MM.1S (cell line): ENCODE measurements around the gene MALRD1.

ENCODE experiments used
- DNase-seq: peaks from one replicate; pipeline ENCODE4 v3.0.0-alpha.2; 2015
- H2AFZ ChIP-seq: fragments of 300-600 bp; sonication (generic); 2 replicates; pipeline ENCODE4 v1.6.0; 2016; ENCODE audit warnings: antibody characterized with exemption, low read length
- H3F3A ChIP-seq: fragments of 300-600 bp; sonication (generic); 2 replicates; pipeline ENCODE4 v1.6.1; 2016; ENCODE audit warnings: mild to moderate bottlenecking, antibody characterized with exemption, low read length, moderate library complexity, mixed read lengths; ENCODE audit not compliant: insufficient read depth
- H3K27ac ChIP-seq: fragments of 300-600 bp; sonication (generic); 2 replicates; pipeline ENCODE4 v1.5.1; 2016; ENCODE audit warnings: mild to moderate bottlenecking, low read length
- H3K27me3 ChIP-seq: fragments of 300-600 bp; sonication (generic); replicated peaks from 2 replicates; pipeline ENCODE4 v1.6.0; 2016; ENCODE audit warnings: low read length; ENCODE audit not compliant: insufficient read depth
- H3K36me3 ChIP-seq: fragments of 300-600 bp; sonication (generic); replicated peaks from 2 replicates; pipeline ENCODE4 v1.6.1; 2016; ENCODE audit warnings: mild to moderate bottlenecking, low read length, mixed read lengths; ENCODE audit not compliant: insufficient read depth
- H3K4me1 ChIP-seq: fragments of 300-600 bp; sonication (generic); 2 replicates; pipeline ENCODE4 v1.6.1; 2016; ENCODE audit warnings: low read length, mixed read lengths
- H3K4me2 ChIP-seq: fragments of 300-600 bp; sonication (generic); 2 replicates; pipeline ENCODE4 v1.6.0; 2016; ENCODE audit warnings: low read depth, low read length
- H3K4me3 ChIP-seq: fragments of 300-600 bp; sonication (generic); 2 replicates; pipeline ENCODE4 v1.5.1; 2016; ENCODE audit warnings: low read length, mixed read lengths
- H3K79me2 ChIP-seq: fragments of 300-600 bp; sonication (generic); 2 replicates; pipeline ENCODE4 v1.6.1; 2016; ENCODE audit warnings: mixed run types, low read length, mixed read lengths
- H3K9ac ChIP-seq: fragments of 300-600 bp; sonication (generic); 2 replicates; pipeline ENCODE4 v1.6.1; 2016; ENCODE audit warnings: low read length, mixed read lengths
- H3K9me2 ChIP-seq: fragments of 300-600 bp; sonication (generic); replicated peaks from 2 replicates; pipeline ENCODE4 v1.6.1; 2016; ENCODE audit warnings: mild to moderate bottlenecking, low read length, mixed read lengths; ENCODE audit not compliant: insufficient read depth
- H3K9me3 ChIP-seq: fragments of 300-600 bp; sonication (generic); replicated peaks from 2 replicates; pipeline ENCODE4 v1.6.1; 2016; ENCODE audit warnings: mild to moderate bottlenecking, low read length, mixed read lengths; ENCODE audit not compliant: insufficient read depth
- H4K20me1 ChIP-seq: fragments of 300-600 bp; sonication (generic); 2 replicates; pipeline ENCODE4 v1.6.1; 2016; ENCODE audit warnings: mild to moderate bottlenecking, low read length, moderate library complexity, mixed read lengths; ENCODE audit not compliant: insufficient read depth
- CTCF ChIP-seq: fragments of 300-600 bp; sonication (generic); IDR thresholded peaks from 2 replicates; pipeline ENCODE4 v1.5.1; 2016; ENCODE audit warnings: antibody characterized with exemption, low read length, mixed read lengths
- EZH2 ChIP-seq: fragments of 300-600 bp; sonication (generic); optimal IDR thresholded peaks from 2 replicates; pipeline ENCODE3; 2017; ENCODE audit warnings: low read depth, mild to moderate bottlenecking, antibody characterized with exemption, low read length, mixed read lengths
- EZH2phosphoT487 ChIP-seq: fragments of 300-600 bp; sonication (generic); IDR thresholded peaks from 2 replicates; pipeline ENCODE4 v1.6.1; 2018; ENCODE audit warnings: antibody characterized with exemption, low read length

MALRD1 gene

DNA sequence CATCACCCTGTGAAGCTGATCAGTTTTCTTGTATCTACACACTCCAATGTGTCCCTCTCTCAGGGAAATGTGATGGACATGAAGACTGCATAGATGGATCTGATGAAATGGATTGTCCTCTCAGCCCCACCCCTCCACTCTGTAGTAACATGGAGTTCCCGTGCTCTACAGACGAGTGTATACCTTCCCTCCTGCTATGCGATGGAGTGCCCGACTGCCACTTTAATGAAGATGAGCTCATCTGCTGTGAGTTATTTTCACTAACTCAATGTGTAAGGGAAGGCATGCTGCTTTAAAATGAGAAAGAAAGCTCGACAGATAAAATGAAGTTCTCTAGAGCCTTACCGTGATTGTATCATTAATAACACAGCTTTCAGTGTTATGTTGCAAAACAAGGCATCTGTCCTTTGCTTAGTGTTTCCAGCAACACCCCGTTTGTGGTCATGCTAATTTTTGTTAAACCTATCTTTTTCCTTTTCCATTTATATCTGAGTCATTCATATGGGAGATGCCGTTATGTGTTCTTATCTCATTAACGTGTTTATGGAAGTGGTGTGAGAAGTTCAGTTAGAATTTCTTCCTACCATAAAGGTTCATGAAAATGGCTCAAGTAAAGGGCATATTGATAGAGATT is 546.7 kb downstream of the MALRD1 start:
- no peaks in the 10 kb centered on the region for H3K4me1 ChIP-seq
- H2AFZ ChIP-seq: no peak overlapping the region
- TF ChIP-seq EZH2: no peak
- TF ChIP-seq EZH2phosphoT487: no peak
- no peak for TF ChIP-seq CTCF
- DNase-seq: no peak
- no peaks in the 10 kb centered on the region for H3K27me3 ChIP-seq
- no peak overlapping the region for H3K4me3 ChIP-seq
- no peaks in the 10 kb centered on the region for H3K9me3 ChIP-seq
- no peak overlapping the region for H3K9ac ChIP-seq
- no peaks in the 10 kb centered on the region for H3K36me3 ChIP-seq
- H3K27ac ChIP-seq: no peak overlapping the region
- no peaks in the 10 kb centered on the region for H3K9me2 ChIP-seq
- no peaks in the 10 kb centered on the region for H4K20me1 ChIP-seq
- no peaks in the 10 kb centered on the region for H3F3A ChIP-seq
- H3K79me2 ChIP-seq: no peaks in the 10 kb centered on the region
- H3K4me2 ChIP-seq: no peak overlapping the region

GRCh38 chr10:19605806-19606205 is 557.2 kb downstream of the MALRD1 start:
- no peak overlapping the region for H3K4me3 ChIP-seq
- no peaks in the 10 kb centered on the region for H3K27me3 ChIP-seq

GRCh38 chr10:19606968-19607367 is 558.4 kb downstream of the MALRD1 start:
- H3K36me3 ChIP-seq: no peaks in the 10 kb centered on the region
- H4K20me1 ChIP-seq: no peaks in the 10 kb centered on the region
- H3F3A ChIP-seq: no peaks in the 10 kb centered on the region
- no peak overlapping the region for H2AFZ ChIP-seq
- DNase-seq: no peak
- H3K9me3 ChIP-seq: no peaks in the 10 kb centered on the region
- no peaks in the 10 kb centered on the region for H3K9me2 ChIP-seq
- no peak overlapping the region for H3K27ac ChIP-seq
- TF ChIP-seq EZH2 (no peak), CTCF (no peak), EZH2phosphoT487 (no peak)
- no peaks in the 10 kb centered on the region for H3K27me3 ChIP-seq
- H3K4me1 ChIP-seq: no peaks in the 10 kb centered on the region
- H3K9ac ChIP-seq: no peak overlapping the region
- no peak overlapping the region for H3K4me3 ChIP-seq
- no peak overlapping the region for H3K4me2 ChIP-seq
- no peaks in the 10 kb centered on the region for H3K79me2 ChIP-seq

More at GRCh38 chr10:19605806-19606205, 557.2 kb downstream of the MALRD1 start:
- H3K9me3 ChIP-seq: no peaks in the 10 kb centered on the region
- H2AFZ ChIP-seq: no peak overlapping the region
- no peaks in the 10 kb centered on the region for H3K9me2 ChIP-seq
- H3K9ac ChIP-seq: no peak overlapping the region
- H3K79me2 ChIP-seq: no peaks in the 10 kb centered on the region
- H3K4me1 ChIP-seq: no peaks in the 10 kb centered on the region
- no peaks in the 10 kb centered on the region for H3K36me3 ChIP-seq
- H3F3A ChIP-seq: no peaks in the 10 kb centered on the region
- no peak for DNase-seq
- H3K4me2 ChIP-seq: no peak overlapping the region
- TF ChIP-seq EZH2phosphoT487 (no peak), EZH2 (no peak), CTCF (no peak)
- no peaks in the 10 kb centered on the region for H4K20me1 ChIP-seq
- no peak overlapping the region for H3K27ac ChIP-seq
